Thoracic aorta (tissue), 2 donors: ENCODE data around the gene RRM1. TPM values are rescaled to one million over a fixed set of nuclear protein-coding genes. Genes with fewer than 3 reads are reported as not detected.

Experiments used
- ATAC-seq: fragments of 150-250 bp; one replicate; pipeline ENCODE4 v1.8.0; 2017; ENCODE audit warnings: low read depth; ENCODE audit not compliant: insufficient number of reproducible peaks, low FRiP score
- DNase-seq: peaks from one replicate; pipeline ENCODE4 v3.0.0-alpha.2; 2020; ENCODE audit warnings: low spot score
- H3K27ac ChIP-seq, 2 donors: fragments of 200-600 bp; sonication (generic); 1 replicate in 1 of 2; 2 replicates in 1 of 2; pipeline ENCODE4 v1.5.1; 2016; ENCODE audit warnings: mild to moderate bottlenecking in 2 of 2, moderate library complexity in 2 of 2
- H3K27me3 ChIP-seq: fragments of 200-600 bp; sonication (generic); replicated peaks from 2 replicates; pipeline ENCODE4 v1.6.0; 2016; ENCODE audit warnings: mild to moderate bottlenecking; ENCODE audit not compliant: insufficient read depth
- H3K36me3 ChIP-seq: fragments of 200-600 bp; sonication (generic); one replicate; pipeline ENCODE4 v1.5.1; 2016
- H3K4me1 ChIP-seq, 2 donors: fragments of 200-600 bp; sonication (generic); 1 replicate in 1 of 2; 2 replicates in 1 of 2; pipeline versions ENCODE4 v1.5.1 to v1.6.0; 2016; ENCODE audit warnings: low read depth in 2 of 2, mild to moderate bottlenecking in 1 of 2; ENCODE audit not compliant: control insufficient read depth in 1 of 2
- H3K4me3 ChIP-seq: fragments of 200-600 bp; sonication (generic); 2 replicates; pipeline ENCODE4 v1.5.1; 2016; ENCODE audit warnings: mild to moderate bottlenecking
- H3K9me3 ChIP-seq: fragments of 200-600 bp; sonication (generic); 2 replicates; pipeline ENCODE4 v1.5.1; 2016
- total RNA-seq, 2 donors: library from RNA; depleted of rRNA; stranded (reverse); fragments of >200 nt; gene quantifications; one replicate each; pipeline versions ENCODE4 v1.1.0 to v1.2.3, GENCODE V29; 2016
- TF ChIP-seq, protein P1 (sequence below): fragments of 200-600 bp; sonication (generic); IDR thresholded peaks from one replicate; pipeline ENCODE4 v1.5.1; 2019; ENCODE audit warnings: antibody characterized with exemption

RRM1 gene
- total RNA-seq, 2 donors from 2014 or later = 43.3 to 55.1 TPM

DNA sequence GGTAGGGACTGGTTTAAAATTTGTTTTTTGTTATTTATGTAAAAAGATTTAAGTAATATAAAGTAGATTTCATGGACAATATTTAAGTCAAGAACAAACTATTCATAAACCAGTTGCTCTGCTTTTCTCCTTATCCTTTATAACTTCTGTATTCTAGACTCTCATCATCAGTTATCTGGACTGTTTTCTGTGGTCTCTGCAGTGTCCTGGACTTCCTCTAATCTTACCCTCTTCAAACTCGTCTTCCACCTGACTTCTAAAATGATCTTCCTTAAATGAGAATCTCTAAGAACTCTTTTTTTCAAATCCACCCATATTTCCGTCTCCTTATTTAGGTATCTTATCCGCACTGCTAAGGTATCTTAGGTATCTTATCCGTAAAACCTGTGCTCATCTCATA, 8.1 kb downstream of the RRM1 start:
- peaks cover 20% of the 10 kb centered on the region for H3K36me3 ChIP-seq
- DNase-seq (no peak), ATAC-seq (no peak)
- no peak overlapping the region for H3K27ac ChIP-seq
- no peaks in the 10 kb centered on the region for H3K9me3 ChIP-seq
- H3K27me3 ChIP-seq = no peaks in the 10 kb centered on the region
- TF ChIP-seq, protein P1, sequence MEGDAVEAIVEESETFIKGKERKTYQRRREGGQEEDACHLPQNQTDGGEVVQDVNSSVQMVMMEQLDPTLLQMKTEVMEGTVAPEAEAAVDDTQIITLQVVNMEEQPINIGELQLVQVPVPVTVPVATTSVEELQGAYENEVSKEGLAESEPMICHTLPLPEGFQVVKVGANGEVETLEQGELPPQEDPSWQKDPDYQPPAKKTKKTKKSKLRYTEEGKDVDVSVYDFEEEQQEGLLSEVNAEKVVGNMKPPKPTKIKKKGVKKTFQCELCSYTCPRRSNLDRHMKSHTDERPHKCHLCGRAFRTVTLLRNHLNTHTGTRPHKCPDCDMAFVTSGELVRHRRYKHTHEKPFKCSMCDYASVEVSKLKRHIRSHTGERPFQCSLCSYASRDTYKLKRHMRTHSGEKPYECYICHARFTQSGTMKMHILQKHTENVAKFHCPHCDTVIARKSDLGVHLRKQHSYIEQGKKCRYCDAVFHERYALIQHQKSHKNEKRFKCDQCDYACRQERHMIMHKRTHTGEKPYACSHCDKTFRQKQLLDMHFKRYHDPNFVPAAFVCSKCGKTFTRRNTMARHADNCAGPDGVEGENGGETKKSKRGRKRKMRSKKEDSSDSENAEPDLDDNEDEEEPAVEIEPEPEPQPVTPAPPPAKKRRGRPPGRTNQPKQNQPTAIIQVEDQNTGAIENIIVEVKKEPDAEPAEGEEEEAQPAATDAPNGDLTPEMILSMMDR = no peak
- no peak overlapping the region for H3K4me3 ChIP-seq
- no peaks in the 10 kb centered on the region for H3K4me1 ChIP-seq

DNA sequence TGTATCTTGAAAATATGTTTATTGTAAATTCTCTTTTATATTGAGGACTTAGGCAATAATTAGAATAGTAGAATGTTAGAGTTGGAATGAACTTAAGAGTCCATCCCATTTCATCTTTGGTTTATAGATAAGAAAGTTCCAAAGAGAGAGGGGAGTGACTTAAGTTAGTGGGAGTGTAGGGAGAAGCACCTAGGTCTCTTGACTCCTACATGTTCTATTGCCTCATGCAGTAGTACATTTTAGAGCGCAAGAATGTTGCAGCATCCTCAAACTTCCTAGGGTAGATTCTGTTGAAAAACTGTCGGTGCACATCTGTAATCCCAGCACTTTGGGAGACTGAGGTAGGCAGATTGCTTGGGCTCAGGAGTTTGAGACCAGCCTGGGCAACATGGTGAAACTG, 8.7 kb downstream of the RRM1 start:
- DNase-seq (no peak), ATAC-seq (no peak)
- Histone ChIP-seq H3K36me3 (peaks cover 26% of the 10 kb centered on the region), H3K4me1 (no peaks in the 10 kb centered on the region), H3K9me3 (no peaks in the 10 kb centered on the region), H3K4me3 (no peak overlapping the region), H3K27me3 (no peaks in the 10 kb centered on the region), H3K27ac (no peak overlapping the region)
- TF ChIP-seq, protein P1 = no peak

- ATAC-seq = no peak
- TF ChIP-seq, protein P1 = no peak
- peaks cover 45% of the 10 kb centered on the region for H3K36me3 ChIP-seq
Observed at GRCh38 chr11:4105916-4106315, 11.3 kb downstream of the RRM1 start.

GRCh38 chr11:4111834-4112233, 17.2 kb downstream of the RRM1 start:
- DNase-seq = no peak
- H3K9me3 ChIP-seq = no peaks in the 10 kb centered on the region
- ATAC-seq = no peak
- H3K27ac ChIP-seq = no peak overlapping the region
- no peaks in the 10 kb centered on the region for H3K27me3 ChIP-seq
- no peaks in the 10 kb centered on the region for H3K4me1 ChIP-seq
- TF ChIP-seq, protein P1 = no peak
- H3K4me3 ChIP-seq = no peak overlapping the region
- H3K36me3 ChIP-seq = peaks cover 46% of the 10 kb centered on the region

More at GRCh38 chr11:4105916-4106315, 11.3 kb downstream of the RRM1 start:
- Histone ChIP-seq H3K27ac (no peak overlapping the region), H3K4me3 (no peak overlapping the region), H3K27me3 (no peaks in the 10 kb centered on the region), H3K9me3 (no peaks in the 10 kb centered on the region), H3K4me1 (no peaks in the 10 kb centered on the region)
- DNase-seq = no peak

DNA sequence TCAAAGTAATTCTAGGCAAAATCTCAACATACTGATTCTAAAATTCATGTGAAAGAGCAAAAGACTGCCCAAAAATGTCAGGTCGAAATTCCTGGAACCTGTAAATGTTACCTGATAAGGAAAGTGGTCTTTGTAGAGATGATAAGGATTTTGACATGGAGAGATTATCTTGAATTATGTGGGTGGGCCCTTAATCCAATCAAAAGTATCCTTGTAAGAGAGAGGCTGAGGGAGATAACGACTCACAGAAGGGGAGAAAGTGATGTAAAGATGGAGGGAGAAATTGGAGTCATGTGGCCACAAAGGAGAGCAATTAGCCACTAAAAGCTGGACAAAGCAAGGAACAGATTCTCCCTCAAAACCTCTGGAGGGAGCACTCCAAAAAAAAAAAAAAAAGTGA, 20.5 kb downstream of the RRM1 start:
- Histone ChIP-seq H3K27me3 (no peaks in the 10 kb centered on the region), H3K36me3 (peaks cover 23% of the 10 kb centered on the region), H3K27ac (no peak overlapping the region), H3K4me3 (no peak overlapping the region), H3K4me1 (no peaks in the 10 kb centered on the region), H3K9me3 (no peaks in the 10 kb centered on the region)
- TF ChIP-seq, protein P1 = no peak
- ATAC-seq (no peak), DNase-seq (no peak)
